OCI-LY3 (cell line): ENCODE data around the gene CDHR2.

Experiments
- CTCF ChIP-seq: fragments of 200-600, 300-600 bp; sonication (generic); IDR thresholded peaks from 2 replicates; pipeline ENCODE4 v1.5.1; 2014; ENCODE audit warnings: antibody characterized with exemption, low read length, low read depth
- EZH2phosphoT487 ChIP-seq: fragments of 200-600 bp; shearing (Covaris generic); IDR thresholded peaks from 2 replicates; pipeline ENCODE4 v1.6.1; 2018; ENCODE audit warnings: antibody characterized with exemption, mixed run types, low read depth

DNA sequence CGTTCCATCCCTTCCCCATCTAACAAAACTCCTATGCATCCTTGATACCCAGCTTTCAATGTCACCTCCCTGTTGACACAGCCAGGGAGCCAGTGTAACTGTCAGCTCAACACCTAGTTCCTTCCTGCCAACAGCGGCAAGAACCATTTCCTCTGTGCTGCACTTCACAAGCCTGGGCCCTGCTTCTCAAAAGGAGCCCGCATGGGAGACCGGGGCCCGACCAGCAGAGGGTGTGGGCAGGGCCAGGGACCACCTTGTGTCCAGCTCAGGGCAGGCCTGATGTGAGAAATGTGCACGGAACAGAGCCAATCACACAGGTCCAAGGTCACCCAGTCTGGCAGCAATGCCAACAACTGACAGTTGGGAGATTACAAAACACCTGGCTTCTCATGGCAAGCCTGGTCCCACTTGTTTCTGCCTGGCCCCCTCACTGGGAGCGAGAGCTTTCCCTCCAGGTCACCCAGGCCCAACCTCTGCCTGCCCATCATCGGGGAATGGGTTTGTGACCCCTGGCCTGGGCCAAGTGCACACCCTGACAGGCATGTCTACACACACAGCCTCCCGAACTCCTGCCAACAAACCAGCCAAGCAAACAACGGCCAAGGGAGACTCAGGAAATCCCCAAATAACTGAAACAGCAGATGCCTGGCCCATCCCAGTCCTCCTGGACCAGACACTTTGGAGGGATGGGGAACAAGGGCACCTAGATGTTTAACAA, 15.1 kb upstream of the CDHR2 start:
- TF ChIP-seq CTCF (no peak), EZH2phosphoT487 (no peak)
